Cerebellar nuclear complex (tissue), 1 donor: ENCODE data around the gene SEMA6A.
"Not testable (repeated sequence)": the region's sequence is repeated elsewhere in the genome, so short reads cannot be mapped to it uniquely, and the experiment has no call there.

Source experiments
- DNase-seq, 2 experiments: peaks; one replicate each; lab custom pipeline; 2025; lab: John Stamatoyannopoulos, UW

The SEMA6A gene

DNA sequence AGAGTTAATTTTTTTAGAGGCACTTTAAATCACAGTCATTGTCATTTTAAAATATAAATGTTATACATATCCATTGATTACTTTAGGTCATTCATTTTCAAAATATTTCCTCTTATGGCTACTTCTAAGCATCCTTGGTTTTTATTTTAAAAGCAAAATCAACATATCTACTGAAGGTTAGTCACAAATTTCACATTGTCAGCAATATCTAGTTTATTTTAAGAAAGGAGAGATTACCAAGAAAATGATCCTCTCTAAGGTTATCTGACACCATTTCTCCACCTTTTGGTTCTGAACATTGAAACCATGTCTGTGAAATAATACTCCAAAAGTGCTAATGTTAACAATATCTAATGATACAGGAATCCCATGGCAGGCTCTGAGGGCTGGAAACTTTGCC, 24.5 kb downstream of the SEMA6A start:
- no peak for DNase-seq

DNA sequence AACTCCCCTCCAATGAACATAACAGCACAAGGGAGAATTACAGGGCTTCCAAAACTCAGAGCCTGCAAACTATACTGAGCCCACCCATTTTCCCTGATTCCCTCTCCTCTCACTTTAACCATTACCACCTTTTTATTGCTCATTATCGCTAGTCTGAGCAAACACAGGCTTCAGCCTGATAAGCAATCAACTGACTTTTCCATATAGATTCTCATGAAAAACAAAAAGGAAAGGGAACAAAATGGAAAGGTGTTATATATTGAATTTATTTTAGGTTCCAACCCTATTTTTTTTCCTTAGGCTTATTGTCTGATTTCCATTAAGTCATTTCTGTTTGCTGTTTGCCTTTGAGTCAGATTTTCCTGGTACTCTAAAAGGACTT, 27.9 kb downstream of the SEMA6A start:
- no peak for DNase-seq

DNA sequence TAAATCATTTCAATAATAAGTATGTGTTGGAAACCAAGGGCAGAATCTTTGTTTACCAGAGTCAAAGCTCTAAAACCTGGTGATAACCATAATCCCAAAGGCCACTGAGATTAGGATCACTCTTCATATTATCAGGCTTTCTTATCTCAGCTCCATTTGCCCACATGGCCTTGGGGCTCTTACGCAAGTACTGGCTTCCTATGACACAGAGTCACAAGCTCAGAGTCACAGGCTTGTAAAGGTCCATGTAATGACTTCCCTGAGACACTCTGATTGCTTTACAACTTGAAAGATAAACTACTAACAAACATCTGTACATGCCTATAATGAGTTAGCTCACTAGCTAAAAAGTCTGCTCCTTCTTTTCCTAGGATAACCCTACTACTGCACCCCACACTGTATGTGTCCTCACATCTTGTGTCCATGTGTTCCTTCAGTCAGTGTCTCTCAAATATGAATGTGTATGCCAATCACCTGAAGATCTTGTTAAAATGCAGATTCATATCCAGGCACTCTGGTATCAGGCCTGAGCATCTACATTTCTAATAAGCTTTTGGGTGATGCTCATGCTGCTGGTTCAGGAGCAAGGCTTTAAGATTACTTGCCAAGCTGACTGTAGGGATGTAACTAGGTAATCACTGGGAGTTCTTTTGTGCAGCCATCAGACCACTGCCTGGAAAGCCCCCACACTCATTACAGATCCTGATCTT, 28.4 kb downstream of the SEMA6A start:
- no peak for DNase-seq

- DNase-seq = not testable (repeated sequence)
Observed at GRCh38 chr5:116545465-116545864, 29.2 kb downstream of the SEMA6A start.

DNA sequence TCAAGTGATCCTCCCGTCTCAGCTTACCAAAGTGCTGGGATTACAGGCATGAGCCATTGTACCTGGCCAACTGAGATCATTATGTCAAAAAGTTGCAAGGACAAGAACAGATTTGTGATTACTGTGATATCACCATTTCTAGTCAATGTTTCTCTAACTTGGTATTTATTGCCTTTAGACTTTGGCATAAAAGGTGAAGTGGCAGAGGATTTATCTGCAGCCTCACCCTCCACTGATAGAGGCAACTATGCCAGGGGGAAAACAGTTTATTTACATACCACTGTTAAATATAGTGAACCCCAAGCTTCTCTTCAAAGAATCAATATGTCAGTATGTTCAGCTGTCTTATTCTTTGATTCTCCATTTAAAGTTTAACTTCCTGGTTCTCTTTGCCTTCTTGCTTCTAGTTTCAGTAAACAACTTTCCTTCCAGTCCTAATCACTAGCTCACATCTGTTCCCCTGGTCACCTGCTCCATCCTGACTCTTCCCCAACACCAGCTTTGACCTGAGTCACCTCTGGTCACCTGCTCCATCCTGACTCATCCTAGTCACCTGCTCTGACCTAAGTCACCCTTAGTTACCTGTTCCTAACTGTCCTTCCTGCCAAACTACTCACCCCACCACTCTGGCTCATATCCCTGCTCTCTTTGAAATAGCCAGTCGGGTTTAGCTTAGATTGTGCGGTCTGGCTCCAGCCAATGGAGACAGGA, 29.9 kb downstream of the SEMA6A start:
- no peak for DNase-seq

DNA sequence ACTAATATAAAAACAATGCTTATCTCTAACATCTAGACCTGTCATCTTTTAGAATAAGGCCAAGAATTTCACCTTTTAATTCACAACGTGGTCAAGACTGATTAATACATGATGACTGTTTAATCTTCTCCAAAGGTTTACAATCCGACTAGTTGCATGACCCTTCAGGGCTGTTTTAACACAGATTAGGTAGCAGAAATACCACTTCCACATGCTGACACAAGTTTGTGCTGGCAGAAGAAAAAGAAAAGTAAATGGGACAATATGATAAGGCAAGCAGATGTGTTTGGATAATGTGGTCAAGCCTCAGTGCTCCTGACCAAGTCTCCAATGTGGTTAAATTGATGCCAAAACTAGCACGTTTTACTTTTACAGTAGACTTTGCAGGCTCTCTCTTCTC, 31.1 kb downstream of the SEMA6A start:
- DNase-seq = no peak

GRCh38 chr5:116542619-116543018, 32.0 kb downstream of the SEMA6A start:
- no peak for DNase-seq

DNA sequence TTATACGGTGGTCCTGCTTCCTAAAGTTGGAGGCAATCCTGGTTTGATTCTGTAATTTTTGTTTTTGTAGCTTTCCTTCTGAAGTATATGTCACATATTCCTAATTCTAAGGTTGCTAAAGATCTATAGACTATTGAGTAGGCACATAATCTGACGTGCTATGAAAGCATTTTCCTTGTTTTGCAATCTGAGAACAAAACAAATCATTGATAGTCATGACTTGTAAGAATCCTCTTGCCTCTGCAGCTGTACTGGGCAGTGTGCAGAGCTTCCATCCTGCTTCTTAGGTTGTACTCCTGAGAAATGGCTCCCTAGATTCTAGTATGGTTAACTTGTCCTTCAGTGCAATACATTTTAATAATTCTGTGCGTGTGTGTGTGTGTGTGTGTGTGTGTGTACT, 35.4 kb downstream of the SEMA6A start:
- no peak for DNase-seq

- DNase-seq = no peak
Observed at GRCh38 chr5:116536316-116537083, 38.1 kb downstream of the SEMA6A start.

GRCh38 chr5:116534964-116535651, 39.5 kb downstream of the SEMA6A start:
- no peak for DNase-seq

GRCh38 chr5:116532762-116533525, 41.7 kb downstream of the SEMA6A start:
- no peak for DNase-seq

GRCh38 chr5:116531635-116532034, 43.0 kb downstream of the SEMA6A start:
- no peak for DNase-seq

- no peak for DNase-seq
Observed at GRCh38 chr5:116531117-116531516, 43.5 kb downstream of the SEMA6A start.

DNA sequence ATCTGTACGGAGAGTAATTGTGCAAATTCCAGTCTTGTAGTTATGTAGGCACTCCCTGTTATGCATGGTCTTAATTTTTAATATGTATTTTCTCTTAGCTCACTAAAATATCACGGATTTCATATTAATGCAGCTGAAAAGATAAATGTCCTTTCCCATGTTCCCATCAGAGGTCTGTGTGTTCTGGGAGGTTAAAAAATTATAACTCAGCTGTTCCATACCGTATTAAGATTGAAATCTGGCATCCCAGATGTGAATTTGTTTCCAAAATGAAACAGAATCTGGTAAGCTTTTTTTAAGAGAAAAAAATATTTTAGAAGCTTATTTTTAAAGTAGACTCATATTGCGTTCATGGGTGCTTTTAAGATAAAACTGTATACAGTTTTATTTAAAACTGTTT, 44.3 kb downstream of the SEMA6A start:
- no peak for DNase-seq

DNA sequence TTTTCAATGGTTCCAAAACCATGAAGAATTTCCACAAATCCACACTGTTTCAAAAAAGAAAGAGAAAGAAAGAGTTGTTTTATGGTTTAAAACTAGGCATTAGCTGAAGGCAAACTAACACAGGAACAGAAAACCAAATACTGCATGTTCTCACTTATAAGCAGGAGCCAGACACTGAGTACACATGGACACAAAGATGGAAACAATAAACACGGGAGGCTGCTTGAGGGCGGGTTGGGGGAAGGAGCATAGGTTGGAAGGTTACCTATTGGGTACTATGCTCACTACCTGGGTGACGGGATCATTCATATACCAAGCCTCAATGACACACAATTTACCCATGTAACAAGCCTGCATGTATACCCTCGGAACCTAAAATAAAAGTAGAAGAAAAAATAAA, 45.0 kb downstream of the SEMA6A start:
- no peak for DNase-seq

- DNase-seq = no peak
Observed at GRCh38 chr5:116528519-116529234, 45.9 kb downstream of the SEMA6A start.

GRCh38 chr5:116527582-116527981, 47.0 kb downstream of the SEMA6A start:
- no peak for DNase-seq

DNA sequence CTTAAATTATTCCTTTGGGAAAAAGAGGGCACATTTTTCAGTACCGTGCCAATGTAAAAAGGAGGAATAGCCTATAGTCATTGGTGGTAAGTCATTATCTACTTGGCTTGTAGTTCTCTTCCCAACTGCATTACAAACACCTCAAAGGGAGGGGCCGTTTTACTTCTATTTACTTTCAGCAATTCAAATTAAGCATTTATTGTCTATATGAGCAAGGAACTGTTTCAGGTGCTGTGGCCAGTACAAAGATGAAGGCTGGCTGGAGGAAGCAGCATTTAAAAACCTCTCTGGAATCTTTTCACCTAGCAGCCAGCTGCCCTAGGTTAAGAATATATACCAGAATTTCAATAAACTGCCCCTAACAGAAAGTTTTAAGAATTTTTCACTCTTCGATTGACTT, 48.9 kb downstream of the SEMA6A start:
- DNase-seq = no peak

DNA sequence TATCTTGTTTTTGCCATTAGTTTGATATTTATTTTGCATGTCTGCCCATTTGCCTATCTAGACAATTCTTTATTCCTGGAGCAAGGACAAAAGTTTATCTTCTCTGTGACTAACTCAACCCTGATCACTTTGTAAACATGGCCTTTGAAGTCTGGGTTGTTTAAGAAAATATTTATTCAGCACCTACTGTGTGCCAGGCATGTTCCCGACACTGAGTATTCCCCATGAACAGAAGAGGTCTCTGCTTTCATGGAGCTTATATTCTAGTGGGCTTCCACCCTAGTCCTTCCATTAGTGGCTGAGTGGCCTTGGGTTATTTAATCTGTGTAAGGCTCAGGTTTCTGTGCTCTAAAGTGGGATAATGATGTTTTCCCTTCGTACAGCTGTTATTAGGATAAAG, 49.7 kb downstream of the SEMA6A start:
- DNase-seq = no peak

GRCh38 chr5:116524051-116524904, 50.3 kb downstream of the SEMA6A start:
- no peak for DNase-seq
